Endometrial microvascular endothelial cells (primary cell): ENCODE data around the gene ARHGEF5. TPM values are rescaled to one million over a fixed set of nuclear protein-coding genes. Genes with fewer than 3 reads are reported as not detected.

Experiments used
- in situ Hi-C: cut with HindIII; loops from 2 replicates; pipeline ENCODE4 v1.10.0; 2017; ENCODE audit warnings: low sequenced_read_pairs, low pct_unique_long_range_greater_than_20kb; ENCODE audit errors: inconsistent ontology term
- total RNA-seq: library from RNA; depleted of rRNA; stranded (reverse); fragments of >200 nt; gene quantifications from one replicate; pipeline ENCODE4 v1.2.3, GENCODE V29; 2015; ENCODE audit errors: inconsistent ontology term

The ARHGEF5 gene
- total RNA-seq, 1 donor from 2014 or later: 3.5 TPM

DNA sequence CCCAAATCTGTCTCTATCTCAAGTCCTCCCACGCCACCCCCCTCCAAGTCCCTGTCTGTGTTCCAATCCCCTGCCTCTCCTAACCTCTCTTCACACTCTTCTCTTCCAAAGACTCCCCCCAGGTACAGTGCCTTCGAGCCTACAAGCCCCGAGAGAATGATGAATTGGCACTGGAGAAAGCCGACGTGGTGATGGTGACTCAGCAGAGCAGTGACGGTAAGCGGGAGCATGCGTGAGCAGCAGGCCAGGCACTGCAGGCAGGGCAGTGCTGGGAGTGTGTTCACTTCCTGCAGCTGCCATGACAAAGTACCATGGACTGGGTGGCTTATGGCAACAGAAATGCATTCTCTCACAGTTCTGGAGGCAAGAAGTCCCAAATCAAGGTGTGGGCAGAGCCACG is 23.4 kb downstream of the ARHGEF5 start:
- in situ Hi-C loops: no loop called here

DNA sequence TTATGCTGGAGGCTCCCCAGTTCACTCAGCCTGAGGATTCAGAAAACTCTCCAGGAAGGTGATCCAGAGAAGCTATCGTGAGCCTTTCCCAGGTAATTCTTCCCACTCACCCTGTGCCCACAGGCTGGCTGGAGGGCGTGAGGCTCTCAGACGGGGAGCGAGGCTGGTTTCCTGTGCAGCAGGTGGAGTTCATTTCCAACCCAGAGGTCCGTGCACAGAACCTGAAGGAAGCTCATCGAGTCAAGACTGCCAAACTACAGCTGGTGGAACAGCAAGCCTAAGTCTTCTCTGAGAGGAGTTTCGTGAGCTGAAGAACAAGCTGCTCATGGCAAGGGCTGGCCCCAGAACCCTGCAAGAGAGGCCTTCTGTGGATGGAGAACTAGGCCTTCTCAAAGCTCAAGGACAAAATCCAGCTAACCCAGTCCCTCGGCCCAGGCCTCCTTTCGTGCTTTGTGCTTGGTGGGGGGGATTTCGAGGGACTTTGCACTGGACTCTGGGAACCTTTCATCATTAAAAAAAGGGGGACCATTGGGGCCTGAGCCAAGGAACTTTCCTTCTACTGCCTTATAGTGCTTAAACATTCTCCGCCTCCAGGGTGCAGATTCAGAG is 24.7 kb downstream of the ARHGEF5 start:
- in situ Hi-C loops: no loop called here

DNA sequence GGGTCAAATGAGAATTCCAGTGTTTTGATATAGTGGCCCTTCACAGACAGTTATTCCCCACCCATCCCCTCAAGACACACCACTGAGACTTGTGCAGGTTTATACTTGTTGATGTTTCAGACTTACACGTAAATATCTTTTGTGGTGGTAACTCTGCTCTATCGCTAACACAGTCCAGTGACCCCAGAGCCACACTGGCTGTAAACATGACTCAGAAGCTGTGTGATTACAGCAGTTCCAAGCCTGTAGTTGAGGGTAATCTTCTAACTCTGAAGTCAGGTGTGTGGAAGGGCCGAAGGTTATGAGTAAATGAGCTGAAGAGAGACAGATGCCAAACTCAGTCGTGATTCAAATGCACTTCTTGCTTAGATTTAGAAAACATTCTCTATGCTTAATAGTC is 28.9 kb downstream of the ARHGEF5 start:
- in situ Hi-C loops: no loop called here

DNA sequence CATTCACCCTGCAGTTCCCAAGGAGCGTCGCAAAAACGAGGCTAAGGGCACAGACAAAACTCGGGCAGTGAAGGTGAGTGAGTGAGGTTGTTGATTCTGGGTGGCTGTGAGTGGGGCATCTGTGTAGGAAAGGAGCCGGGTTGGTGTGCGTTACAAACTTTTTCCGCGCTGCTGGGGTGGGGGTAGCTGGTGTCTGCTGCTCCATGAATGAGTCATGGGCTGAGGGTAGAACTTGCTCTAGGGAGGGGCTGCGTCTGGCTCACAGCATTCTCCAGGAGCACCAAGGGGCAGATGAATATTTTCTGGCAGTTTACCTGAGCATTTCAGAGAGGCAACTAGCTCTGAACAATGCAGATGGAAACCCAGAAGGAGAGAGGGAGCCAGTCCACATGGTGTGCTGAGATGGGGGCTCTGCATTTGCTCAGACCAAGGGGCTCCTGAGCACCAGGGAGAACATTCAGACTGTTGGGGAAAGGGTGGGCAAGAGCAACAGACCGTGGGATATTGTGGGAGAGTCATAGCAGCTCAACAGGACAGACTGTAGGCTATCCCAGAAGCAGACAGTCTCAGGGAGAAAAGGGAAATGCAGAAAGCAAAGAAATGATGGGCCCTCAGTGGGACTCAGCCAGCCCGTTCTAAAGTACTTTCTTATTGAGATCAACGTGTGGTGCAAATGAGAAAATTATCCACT is 29.5 kb downstream of the ARHGEF5 start:
- in situ Hi-C loops: no loop called here

DNA sequence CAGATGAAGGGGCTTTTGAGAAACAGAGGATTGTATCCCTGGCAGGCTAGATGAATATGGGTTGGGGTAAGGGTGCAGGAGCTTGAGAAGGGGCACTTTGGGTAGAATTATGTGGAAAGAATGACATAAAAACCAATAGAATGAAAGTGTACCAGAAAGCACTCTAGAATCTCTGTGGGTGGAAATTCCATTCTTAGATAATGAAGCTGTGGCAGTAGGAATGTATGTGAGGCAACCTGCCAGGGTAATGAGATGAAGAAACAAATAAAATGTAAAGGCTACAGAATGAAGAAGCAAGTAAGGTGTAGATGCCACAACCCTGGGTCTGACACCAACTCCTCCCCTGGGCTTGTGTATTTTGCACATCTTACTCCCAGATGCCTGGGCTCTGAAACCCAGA is 31.5 kb downstream of the ARHGEF5 start:
- in situ Hi-C loops: no loop called here

DNA sequence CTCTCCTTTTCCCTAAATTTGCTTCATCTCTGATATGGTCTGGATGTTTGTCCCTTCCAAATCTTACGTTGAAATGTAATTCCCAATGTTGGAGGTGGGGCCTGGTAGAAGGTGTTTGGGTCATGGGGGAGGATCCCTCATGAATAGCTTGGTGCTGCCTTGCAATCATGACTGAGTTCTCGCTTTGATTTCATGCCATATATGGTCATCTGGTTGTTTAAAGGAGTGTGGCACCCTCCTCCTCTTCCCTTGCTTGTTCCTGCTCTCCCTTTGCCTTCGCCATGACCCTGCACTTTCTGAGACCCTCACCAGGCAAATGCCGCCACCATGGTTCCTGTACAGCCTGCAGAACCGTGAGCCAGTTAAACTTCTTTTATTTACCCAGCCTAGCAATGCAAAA is 33.7 kb downstream of the ARHGEF5 start:
- in situ Hi-C loops: no loop called here

DNA sequence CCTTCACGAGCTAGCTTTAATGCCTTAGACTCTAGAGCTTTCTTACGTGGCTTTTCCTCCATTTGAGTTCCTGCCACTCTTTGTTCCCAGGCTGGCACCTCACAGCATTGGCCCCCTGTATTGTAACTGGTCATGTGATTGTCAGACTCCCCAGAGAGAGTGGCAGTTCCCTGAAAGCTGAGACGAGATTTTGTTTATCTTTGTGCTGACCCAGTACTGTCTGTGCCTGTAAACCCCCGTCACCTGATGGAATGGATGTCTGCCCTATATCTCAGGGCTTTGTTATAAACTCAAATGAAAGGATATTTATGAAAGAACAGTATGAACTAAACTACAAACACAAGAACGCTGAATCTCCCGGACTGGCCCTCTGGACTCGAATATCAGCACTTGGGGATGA is 35.3 kb downstream of the ARHGEF5 start:
- in situ Hi-C loops: no loop called here

DNA sequence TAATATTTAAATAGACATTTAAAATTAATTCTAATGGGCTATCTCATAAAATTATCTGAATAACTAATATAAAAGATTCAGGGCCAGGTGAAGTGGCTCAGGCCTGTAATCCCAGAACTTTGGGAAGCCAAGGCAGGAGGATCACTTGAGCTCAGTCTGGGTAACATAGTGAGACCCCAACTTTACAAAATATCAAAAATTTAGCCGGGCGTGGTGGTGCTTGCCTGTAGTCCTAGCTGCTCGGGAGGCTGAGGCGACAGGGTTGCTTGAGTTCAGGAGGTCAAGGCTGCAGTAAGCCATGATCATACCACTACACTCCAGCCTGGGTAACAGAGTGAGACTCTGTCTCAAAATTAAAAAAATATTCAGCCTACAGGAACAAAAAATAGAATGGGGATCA is 35.8 kb downstream of the ARHGEF5 start:
- in situ Hi-C loops: no loop called here

DNA sequence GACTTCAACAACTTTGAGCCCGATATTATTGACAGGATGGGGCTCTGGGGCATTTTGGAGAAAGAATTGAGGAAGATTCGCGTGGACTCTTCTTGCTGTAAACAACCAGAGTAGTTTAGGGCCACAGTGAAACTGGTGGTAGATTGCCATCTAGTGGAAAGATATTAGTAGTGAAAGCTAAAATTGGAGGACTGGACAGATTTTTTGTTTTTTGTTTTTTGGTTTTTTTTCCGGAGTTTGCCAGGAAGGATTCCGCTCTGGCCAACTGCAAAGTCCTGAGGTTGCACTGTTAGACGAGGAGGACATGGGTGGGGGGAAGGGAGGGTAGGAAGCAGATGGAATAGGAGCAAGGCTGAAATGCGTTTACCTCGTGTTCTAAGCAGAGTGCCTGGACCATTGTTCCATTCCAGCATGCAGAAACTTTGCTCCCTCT is 36.6 kb downstream of the ARHGEF5 start:
- in situ Hi-C loops: no loop called here

DNA sequence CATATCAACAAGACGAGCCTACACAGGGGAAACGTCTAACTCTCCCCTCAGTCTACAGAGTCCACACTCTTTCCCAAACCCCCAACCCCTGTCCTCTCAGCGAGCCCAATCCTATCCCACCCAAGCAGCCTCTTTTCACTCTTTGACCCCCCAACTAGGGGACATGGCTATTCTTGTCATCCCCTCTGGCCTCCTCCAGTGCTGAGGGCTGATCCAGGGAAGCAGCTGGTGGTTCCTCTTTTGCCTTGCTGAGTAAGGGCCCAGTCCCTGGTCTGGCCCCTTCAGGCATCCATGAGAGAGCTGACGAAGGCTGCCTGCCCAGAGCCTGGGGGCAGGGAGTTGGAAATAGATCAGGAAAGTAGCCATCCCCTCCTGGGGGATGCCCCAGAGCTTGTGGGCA is 41.9 kb downstream of the ARHGEF5 start:
- in situ Hi-C loops: no loop called here

DNA sequence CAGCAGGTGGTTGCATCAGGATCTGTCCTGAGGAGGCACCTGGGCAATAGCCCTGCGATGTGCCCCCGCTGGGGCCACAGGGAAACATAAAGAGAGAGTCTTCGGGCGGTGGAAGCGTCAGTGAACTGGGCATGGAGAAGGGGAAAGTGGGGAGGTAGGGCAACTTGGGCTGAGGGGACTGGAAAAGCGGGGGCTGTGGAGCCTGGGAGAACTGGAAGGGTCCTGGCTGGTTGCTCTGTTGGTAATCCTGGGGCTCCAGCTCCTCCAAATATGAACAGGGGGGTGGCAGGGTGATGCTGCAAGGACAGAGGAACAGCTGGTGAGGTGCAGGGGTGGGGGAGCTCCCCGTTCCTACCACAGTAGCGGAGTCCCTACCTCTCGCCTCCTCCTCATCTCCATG is 43.1 kb downstream of the ARHGEF5 start:
- in situ Hi-C loops: no loop called here

DNA sequence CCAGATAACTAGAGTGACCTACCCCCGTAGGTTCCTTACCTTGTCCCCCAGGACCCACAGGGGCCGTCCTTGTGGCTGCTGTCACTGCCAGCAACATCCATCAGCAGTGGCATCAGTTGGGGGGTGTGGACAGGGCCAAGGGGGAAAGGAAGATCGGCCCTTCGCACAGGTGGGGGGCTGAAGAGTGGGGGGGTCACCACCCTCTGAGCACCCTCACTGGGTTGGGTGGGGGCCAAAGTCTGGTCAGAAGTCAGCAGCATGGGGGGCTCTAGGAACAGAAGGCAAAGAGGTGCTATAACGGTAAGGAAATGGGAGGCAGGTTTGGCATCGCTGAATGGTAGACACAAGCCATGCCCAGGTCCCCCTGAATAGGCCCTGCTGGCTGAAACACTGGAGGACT is 43.7 kb downstream of the ARHGEF5 start:
- in situ Hi-C loops: no loop called here

DNA sequence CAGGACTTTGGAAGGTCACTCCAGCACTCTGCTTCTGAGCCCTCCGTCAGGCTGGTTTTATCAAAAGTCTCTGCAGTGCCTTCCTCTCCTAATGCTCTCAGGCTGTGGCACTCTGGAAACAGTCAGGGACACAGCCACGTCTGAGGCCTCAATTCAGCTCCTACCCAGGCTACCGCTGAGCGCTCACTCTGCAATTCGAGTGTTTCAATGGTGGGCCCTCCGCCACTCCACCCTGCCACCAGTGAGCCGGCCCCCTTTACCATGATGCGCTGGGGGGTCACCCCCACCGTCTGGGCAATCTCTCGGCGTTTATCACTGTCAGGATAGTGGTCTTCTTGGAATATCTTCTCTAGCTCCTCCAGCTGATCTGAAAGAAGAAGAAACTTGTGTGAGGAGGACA is 44.7 kb downstream of the ARHGEF5 start:
- in situ Hi-C loops: no loop called here

DNA sequence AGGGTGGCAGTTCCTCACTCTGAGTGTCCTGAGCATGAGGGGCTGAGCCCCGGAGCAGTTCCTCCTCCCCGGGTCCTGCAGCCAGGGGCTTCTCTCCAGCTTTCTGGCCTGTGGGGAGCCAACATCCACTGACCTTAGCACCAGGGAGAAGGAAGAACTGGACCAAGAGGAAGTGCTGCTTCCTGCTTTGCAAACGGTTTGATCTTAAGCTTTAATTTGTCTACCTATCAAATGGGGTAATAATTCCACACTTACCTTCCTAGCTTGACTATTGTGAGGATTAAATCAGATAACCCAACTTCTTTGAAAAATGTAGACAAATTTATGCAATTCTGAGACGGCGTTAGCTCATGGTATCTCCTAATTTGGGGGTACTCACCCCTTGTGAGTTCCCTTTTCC is 46.3 kb downstream of the ARHGEF5 start:
- in situ Hi-C loops: no loop called here

DNA sequence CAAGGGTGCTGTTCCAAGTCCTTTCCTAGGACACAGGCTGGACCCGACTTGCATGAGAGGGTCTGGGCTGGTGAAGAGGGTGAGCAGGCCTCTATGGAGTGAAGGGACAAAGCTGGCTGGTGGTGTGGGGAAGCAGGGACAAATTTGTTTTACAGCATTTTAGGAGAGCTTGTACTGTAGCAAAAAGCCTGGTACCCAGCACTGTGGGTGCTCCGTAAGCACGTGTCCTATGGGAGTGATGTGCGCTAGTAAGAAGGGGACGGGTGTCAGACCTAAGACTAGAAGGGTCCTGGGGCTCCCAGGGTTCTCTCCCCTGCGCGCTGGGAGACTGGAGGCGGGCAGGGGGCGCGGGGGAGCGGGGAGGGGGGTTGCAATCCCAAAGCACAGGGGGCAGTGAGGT is 47.9 kb downstream of the ARHGEF5 start:
- in situ Hi-C loops: no loop called here

DNA sequence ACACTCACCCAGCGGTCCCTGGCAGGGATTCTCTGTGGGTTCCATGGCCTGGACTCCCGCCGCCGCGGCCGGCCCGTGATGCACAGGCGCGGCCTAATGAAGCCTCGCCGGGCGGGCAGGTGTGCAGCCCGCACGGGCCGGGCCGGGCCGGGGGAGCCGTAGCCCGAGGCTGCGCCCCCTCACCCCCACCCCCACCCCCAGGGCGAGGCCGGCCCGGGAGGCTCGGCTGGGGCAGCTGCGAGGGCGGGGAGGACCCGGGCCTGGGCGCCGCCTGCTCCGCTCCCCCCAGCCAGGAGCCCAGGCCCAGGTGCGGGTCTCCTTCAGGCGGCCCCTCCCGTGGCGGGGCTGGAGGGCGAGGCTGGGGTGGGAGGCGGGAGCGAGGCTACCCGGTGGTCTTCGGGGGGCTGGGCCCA is 48.5 kb downstream of the ARHGEF5 start, which contains the start of gene NOBOX:
Gene NOBOX, minus strand, starts transcription at position 45 of the 413 bp plus-strand sequence.
- in situ Hi-C loops: no loop called here

DNA sequence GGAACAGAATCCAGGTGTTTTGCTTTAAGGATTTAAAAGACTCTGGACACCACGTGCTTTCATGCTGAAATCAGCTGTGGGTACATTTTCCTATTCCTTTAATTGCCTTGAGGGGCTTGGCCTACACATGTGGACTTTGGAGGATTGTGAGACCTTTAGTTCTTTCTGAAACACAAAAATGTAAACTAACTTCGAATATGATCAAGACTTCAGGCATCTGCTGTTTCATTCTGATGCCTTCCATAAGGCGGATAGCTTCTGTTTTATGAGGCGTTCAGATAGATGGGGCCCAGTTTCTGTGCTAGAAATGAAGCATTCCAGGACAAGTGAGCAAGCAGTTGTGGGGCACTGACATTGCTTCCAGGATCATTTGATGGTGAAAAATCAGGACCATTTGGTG is 49.7 kb downstream of the ARHGEF5 start:
- in situ Hi-C loops: no loop called here

DNA sequence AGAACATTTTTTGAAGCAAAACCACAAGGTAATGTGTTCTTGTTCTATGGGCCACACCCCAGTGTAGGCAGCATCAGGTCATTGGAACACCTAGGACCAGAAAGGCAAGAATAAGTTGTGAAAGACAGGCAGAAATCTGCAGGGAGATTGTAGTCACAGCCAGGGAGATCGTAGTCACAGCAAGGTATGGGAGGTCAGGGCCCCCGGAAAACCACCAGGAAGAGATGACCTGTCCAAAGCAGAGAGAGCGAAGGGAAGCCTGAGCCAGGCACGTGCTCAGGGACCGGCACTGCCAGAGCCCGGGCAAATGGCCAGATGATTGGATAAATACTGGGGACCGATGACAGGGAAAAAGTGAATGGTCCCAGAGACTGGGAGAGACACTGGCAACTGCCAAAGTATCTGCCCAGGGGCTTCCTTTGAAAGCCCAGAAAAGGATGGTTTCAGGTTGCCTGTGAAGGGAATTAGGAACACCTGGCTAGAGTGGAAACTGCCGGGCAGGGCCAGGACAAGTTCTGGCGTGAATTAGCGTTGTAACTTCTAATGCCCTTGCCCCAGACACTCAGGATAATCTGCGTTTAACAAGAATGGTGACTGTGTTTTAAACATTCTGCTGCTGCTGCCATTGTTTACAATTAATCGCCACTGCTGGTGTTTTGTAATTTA is 52.2 kb downstream of the ARHGEF5 start:
- in situ Hi-C loops: no loop called here

DNA sequence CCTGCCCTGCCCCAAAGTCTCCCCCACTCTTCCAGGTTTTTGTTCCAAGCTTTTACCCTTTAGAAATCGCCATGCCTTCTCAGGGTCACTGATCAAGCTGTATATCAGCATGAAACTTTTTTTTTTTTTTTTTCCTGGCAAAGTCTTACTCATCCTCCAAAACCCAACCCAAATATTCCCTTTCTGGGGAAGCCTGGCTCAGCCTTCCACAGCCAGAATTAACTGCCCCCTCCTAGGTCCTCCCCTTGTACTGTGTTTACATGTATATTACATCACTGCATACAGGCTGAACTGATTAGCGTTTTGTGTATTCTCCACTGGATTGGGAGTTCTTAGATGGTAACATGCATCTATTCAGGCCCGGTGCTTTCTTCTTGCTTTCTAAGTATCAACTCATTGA is 52.9 kb downstream of the ARHGEF5 start:
- in situ Hi-C loops: no loop called here

DNA sequence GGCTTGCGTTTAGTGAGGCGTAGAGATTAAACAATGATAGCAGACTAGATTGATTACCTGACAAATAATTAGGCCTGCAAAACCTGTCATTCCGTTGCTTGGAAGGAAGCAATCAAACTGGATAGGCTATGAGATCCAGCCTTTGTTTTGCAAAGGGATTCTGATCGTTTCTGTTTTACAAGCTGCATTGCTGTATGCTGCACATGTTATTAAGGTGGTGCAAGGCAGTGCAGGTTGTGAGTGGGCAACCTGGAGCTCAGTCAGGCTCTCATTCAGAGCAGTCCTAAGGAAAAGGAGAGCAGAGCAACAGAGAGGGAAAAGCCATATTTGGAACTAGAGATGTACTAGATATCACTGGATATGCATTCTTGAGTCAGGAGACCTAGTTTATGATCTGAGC is 55.2 kb downstream of the ARHGEF5 start:
- in situ Hi-C loops: no loop called here
